ENCODE data around the gene DLST. TPM values are rescaled to one million over a fixed set of nuclear protein-coding genes. Genes with fewer than 3 reads are reported as not detected.

Gene DLST
- 68.6 TPM for polyA plus RNA-seq (2013, experiment 1 of 2)
- polyA plus RNA-seq (2013, experiment 2 of 2), result 66.8 TPM

- H3K27ac ChIP-seq (ENCODE audit: low read depth, low read length), result peak within 1 kb of the TSS; percentile 79
- no peaks in the 10 kb centered on the region for H3K9me3 ChIP-seq (ENCODE audit: insufficient read depth, low read depth, low read length)
- 1% methylated on average over 53 of the region's 53 CpGs for WGBS
- H3K36me3 ChIP-seq (ENCODE audit: insufficient read depth, low read length), result no peaks in the 10 kb centered on the region
- H3K4me1 ChIP-seq (ENCODE audit: insufficient read depth, low read length), result peaks cover 42% of the 10 kb centered on the region
- no peaks in the 10 kb centered on the region for H3K27me3 ChIP-seq (ENCODE audit: insufficient read depth, low read length)
- H3K4me3 ChIP-seq (ENCODE audit: low read length), result peak within 1 kb of the TSS; percentile 93
- peak within 1 kb of the TSS; percentile 90 for H3K9ac ChIP-seq (ENCODE audit: low read depth, low read length)
Measured at GRCh38 chr14:74881431-74882102, at the start of gene DLST. Gene DLST, plus strand, starts transcription at chr14:74881916. Its CDS starts 38 bp downstream, at chr14:74881954.

DNA sequence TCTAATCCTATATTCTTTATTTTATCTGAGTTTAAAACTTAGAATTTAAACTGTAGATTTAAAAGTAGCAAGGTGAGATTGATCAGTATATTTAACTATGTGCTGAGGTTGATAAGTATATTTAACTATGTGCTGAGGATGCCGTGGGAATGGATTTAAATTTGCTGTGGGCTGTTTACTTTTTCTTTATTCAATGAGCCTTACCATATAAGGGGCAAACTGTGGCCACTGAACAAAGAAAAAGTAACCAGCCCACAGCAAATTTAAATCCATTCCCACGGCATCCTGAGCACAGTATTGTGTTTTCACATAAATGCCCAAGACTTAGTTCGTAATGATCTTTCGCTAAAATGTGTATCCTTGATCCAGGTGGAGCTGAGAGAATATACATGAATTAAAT lies 48.9 kb upstream of the DLST start:
- Histone ChIP-seq H3K27ac (ENCODE audit: low read depth, low read length) (no peak overlapping the region), H3K36me3 (ENCODE audit: insufficient read depth, low read length) (peaks cover 71% of the 10 kb centered on the region), H3K4me1 (ENCODE audit: insufficient read depth, low read length) (no peaks in the 10 kb centered on the region), H3K4me3 (ENCODE audit: low read length) (no peak overlapping the region), H3K9ac (ENCODE audit: low read depth, low read length) (no peak overlapping the region), H3K9me3 (ENCODE audit: insufficient read depth, low read depth, low read length) (no peaks in the 10 kb centered on the region), H3K27me3 (ENCODE audit: insufficient read depth, low read length) (no peaks in the 10 kb centered on the region)
- WGBS, result 92% methylated on average over 4 of the region's 4 CpGs

- no peak overlapping the region for H3K4me3 ChIP-seq (ENCODE audit: low read length)
- H3K27ac ChIP-seq (ENCODE audit: low read depth, low read length), result no peak overlapping the region
- H3K9me3 ChIP-seq (ENCODE audit: insufficient read depth, low read depth, low read length), result no peaks in the 10 kb centered on the region
- H3K27me3 ChIP-seq (ENCODE audit: insufficient read depth, low read length), result no peaks in the 10 kb centered on the region
- no peak overlapping the region for H3K9ac ChIP-seq (ENCODE audit: low read depth, low read length)
- peaks cover 53% of the 10 kb centered on the region for H3K36me3 ChIP-seq (ENCODE audit: insufficient read depth, low read length)
- no peaks in the 10 kb centered on the region for H3K4me1 ChIP-seq (ENCODE audit: insufficient read depth, low read length)
- 96% methylated on average over 5 of the region's 5 CpGs for WGBS
Measured at GRCh38 chr14:74834692-74835392, 46.9 kb upstream of the DLST start.

DNA sequence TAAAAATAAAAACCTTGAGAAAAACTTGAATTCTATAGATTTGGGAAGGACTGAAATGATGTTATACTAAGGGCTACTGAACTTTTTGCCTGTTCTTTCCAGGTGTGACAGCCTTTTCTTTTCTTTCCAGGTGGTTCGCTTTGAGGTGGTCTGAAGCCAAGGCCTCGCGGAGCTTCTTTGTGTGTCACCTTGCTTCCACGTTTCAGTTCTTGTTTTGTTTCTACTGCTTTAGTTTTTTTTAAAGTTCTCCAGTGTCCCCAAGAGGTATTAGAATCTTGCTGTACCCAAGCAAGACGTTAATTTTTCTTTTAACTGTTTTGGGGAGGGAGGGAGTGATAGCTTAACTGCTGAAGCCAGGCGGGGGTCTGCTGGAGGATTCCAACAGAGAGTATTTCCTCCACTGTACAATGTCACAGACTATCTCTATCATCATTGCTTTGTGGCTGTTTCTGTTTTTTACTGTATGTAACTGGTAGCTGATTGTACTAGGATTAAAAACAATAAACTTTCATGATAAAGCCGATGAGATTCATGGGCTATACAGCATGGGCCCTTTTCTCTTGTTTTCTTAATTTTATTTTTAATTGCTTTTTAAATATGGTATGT lies 46.0 kb upstream of the DLST start:
- Histone ChIP-seq H3K4me3 (ENCODE audit: low read length) (no peak overlapping the region), H3K27me3 (ENCODE audit: insufficient read depth, low read length) (no peaks in the 10 kb centered on the region), H3K27ac (ENCODE audit: low read depth, low read length) (no peak overlapping the region), H3K36me3 (ENCODE audit: insufficient read depth, low read length) (peaks cover 48% of the 10 kb centered on the region), H3K4me1 (ENCODE audit: insufficient read depth, low read length) (no peaks in the 10 kb centered on the region), H3K9ac (ENCODE audit: low read depth, low read length) (no peak overlapping the region), H3K9me3 (ENCODE audit: insufficient read depth, low read depth, low read length) (no peaks in the 10 kb centered on the region)
- 95% methylated on average over 6 of the region's 7 CpGs for WGBS

GRCh38 chr14:74836251-74836960 lies 45.3 kb upstream of the DLST start:
- H3K9ac ChIP-seq (ENCODE audit: low read depth, low read length), result no peak overlapping the region
- WGBS, result 100% methylated on average over 1 of the region's 1 CpG
- H3K4me3 ChIP-seq (ENCODE audit: low read length), result no peak overlapping the region
- H3K36me3 ChIP-seq (ENCODE audit: insufficient read depth, low read length), result peaks cover 46% of the 10 kb centered on the region
- H3K27me3 ChIP-seq (ENCODE audit: insufficient read depth, low read length), result no peaks in the 10 kb centered on the region
- no peak overlapping the region for H3K27ac ChIP-seq (ENCODE audit: low read depth, low read length)
- no peaks in the 10 kb centered on the region for H3K9me3 ChIP-seq (ENCODE audit: insufficient read depth, low read depth, low read length)
- H3K4me1 ChIP-seq (ENCODE audit: insufficient read depth, low read length), result no peaks in the 10 kb centered on the region

DNA sequence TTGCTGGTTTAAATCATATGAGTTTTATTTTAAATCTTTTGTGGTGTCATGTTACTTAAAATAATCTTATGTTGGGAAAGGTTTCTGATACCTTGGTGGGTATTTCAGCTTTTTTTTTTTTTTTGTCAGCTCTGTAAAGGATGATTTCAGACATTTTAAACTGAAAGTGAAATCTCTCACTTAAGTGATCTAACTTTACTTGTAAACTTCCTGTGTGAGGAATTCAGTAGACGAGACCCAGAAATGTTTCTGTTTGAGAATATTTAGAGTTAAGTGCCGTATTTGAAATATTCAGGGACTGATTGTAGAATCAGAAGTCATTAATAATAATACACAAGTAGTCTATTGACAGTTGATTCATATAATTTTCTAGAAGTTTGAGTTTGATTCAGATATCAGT lies 43.5 kb upstream of the DLST start:
- no peaks in the 10 kb centered on the region for H3K4me1 ChIP-seq (ENCODE audit: insufficient read depth, low read length)

DNA sequence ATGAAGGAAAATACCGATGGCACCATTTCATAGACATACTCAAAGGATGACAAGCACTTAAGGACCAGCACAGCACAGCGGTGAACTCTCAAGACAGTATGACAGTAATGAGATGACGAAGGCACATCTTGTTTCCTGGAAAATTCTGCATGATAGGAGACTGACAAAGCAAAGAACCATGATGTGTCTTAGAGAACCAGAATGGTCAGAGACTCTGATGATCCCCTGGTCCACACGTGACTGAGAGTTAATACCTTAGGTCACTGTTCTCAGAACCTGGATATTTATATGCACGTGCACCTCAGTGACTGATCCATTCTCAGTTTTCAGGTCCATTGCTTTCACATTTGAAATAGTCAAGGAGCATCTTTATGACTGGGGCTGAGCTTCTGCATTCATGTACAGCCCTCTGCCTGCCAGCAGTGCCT lies 41.1 kb upstream of the DLST start:
- 87% methylated on average over 5 of the region's 5 CpGs for WGBS
- H3K4me1 ChIP-seq (ENCODE audit: insufficient read depth, low read length), result no peaks in the 10 kb centered on the region
- H3K4me3 ChIP-seq (ENCODE audit: low read length), result no peak overlapping the region
- no peaks in the 10 kb centered on the region for H3K27me3 ChIP-seq (ENCODE audit: insufficient read depth, low read length)
- H3K36me3 ChIP-seq (ENCODE audit: insufficient read depth, low read length), result peaks cover 32% of the 10 kb centered on the region
- H3K27ac ChIP-seq (ENCODE audit: low read depth, low read length), result no peak overlapping the region
- no peak overlapping the region for H3K9ac ChIP-seq (ENCODE audit: low read depth, low read length)
- H3K9me3 ChIP-seq (ENCODE audit: insufficient read depth, low read depth, low read length), result no peaks in the 10 kb centered on the region

More for the DNA sequence above, 43.5 kb upstream of the DLST start:
- WGBS, result no CpG with 5 or more reads among the region's 2 CpGs
- no peaks in the 10 kb centered on the region for H3K27me3 ChIP-seq (ENCODE audit: insufficient read depth, low read length)
- no peak overlapping the region for H3K9ac ChIP-seq (ENCODE audit: low read depth, low read length)
- no peaks in the 10 kb centered on the region for H3K9me3 ChIP-seq (ENCODE audit: insufficient read depth, low read depth, low read length)
- H3K4me3 ChIP-seq (ENCODE audit: low read length), result no peak overlapping the region
- no peak overlapping the region for H3K27ac ChIP-seq (ENCODE audit: low read depth, low read length)
- peaks cover 38% of the 10 kb centered on the region for H3K36me3 ChIP-seq (ENCODE audit: insufficient read depth, low read length)

- Histone ChIP-seq H3K27ac (ENCODE audit: low read depth, low read length) (no peak overlapping the region), H3K9ac (ENCODE audit: low read depth, low read length) (no peak overlapping the region), H3K27me3 (ENCODE audit: insufficient read depth, low read length) (no peaks in the 10 kb centered on the region), H3K9me3 (ENCODE audit: insufficient read depth, low read depth, low read length) (no peaks in the 10 kb centered on the region), H3K4me1 (ENCODE audit: insufficient read depth, low read length) (no peaks in the 10 kb centered on the region), H3K4me3 (ENCODE audit: low read length) (no peak overlapping the region), H3K36me3 (ENCODE audit: insufficient read depth, low read length) (peaks cover 23% of the 10 kb centered on the region)
- 97% methylated on average over 4 of the region's 4 CpGs for WGBS
Measured at GRCh38 chr14:74841230-74842207, 40.2 kb upstream of the DLST start.

GRCh38 chr14:74843653-74844052 lies 38.1 kb upstream of the DLST start:
- no peak overlapping the region for H3K27ac ChIP-seq (ENCODE audit: low read depth, low read length)
- H3K9me3 ChIP-seq (ENCODE audit: insufficient read depth, low read depth, low read length), result no peaks in the 10 kb centered on the region
- H3K27me3 ChIP-seq (ENCODE audit: insufficient read depth, low read length), result no peaks in the 10 kb centered on the region
- peaks cover 9% of the 10 kb centered on the region for H3K36me3 ChIP-seq (ENCODE audit: insufficient read depth, low read length)
- no peak overlapping the region for H3K9ac ChIP-seq (ENCODE audit: low read depth, low read length)
- H3K4me3 ChIP-seq (ENCODE audit: low read length), result no peak overlapping the region
- no peaks in the 10 kb centered on the region for H3K4me1 ChIP-seq (ENCODE audit: insufficient read depth, low read length)

DNA sequence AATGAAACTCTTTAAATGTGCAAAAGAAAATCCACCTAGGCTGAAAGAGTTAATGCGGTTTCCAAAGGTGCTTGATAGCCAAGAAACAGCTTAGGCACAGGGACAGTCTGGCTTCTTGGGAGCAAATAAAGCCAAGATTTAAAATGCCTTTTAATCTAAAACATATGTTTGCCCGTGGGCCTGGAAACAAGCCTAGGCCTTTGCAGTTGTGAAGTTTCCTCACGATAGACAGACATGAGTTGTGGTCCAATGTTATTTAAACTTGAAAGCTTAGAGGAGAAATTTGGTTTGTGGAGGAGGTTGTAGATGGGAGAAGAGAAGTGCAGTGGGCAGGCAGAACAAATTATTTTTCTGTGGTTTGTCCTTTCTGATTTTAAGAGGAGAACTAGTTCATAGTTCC lies 35.5 kb upstream of the DLST start:
- Histone ChIP-seq H3K36me3 (ENCODE audit: insufficient read depth, low read length) (0 out of 2 replicates have a peak, but pooled peaks cover under 1% of the 10 kb centered on the region), H3K4me1 (ENCODE audit: insufficient read depth, low read length) (no peaks in the 10 kb centered on the region), H3K9ac (ENCODE audit: low read depth, low read length) (no peak overlapping the region), H3K27me3 (ENCODE audit: insufficient read depth, low read length) (no peaks in the 10 kb centered on the region), H3K9me3 (ENCODE audit: insufficient read depth, low read depth, low read length) (no peaks in the 10 kb centered on the region), H3K4me3 (ENCODE audit: low read length) (no peak overlapping the region), H3K27ac (ENCODE audit: low read depth, low read length) (no peak overlapping the region)
- 94% methylated on average over 3 of the region's 3 CpGs for WGBS

Data from HUES64 (cell line).